Parathyroid adenoma (tissue), 2 donors: ENCODE results near the gene FUT3.

Experiments used
- H2AFZ ChIP-seq: fragments of 300-600 bp; sonication (generic); one replicate; pipeline ENCODE4 v1.7.0; 2017; ENCODE audit warnings: antibody characterized with exemption, mild to moderate bottlenecking
- H3K27ac ChIP-seq: fragments of 300-600 bp; sonication (generic); one replicate; pipeline ENCODE4 v1.7.0; 2017
- H3K27me3 ChIP-seq: fragments of 300-600 bp; sonication (generic); one replicate; pipeline ENCODE4 v1.7.0; 2017; ENCODE audit warnings: low read length; ENCODE audit not compliant: control insufficient read depth, insufficient read depth
- H3K36me3 ChIP-seq: fragments of 300-600 bp; sonication (generic); one replicate; pipeline ENCODE4 v1.7.0; 2017; ENCODE audit warnings: low read length; ENCODE audit not compliant: control insufficient read depth, insufficient read depth
- H3K4me1 ChIP-seq: fragments of 300-600 bp; sonication (generic); one replicate; pipeline ENCODE4 v1.7.0; 2017; ENCODE audit warnings: control low read depth
- H3K4me2 ChIP-seq: fragments of 300-600 bp; sonication (generic); one replicate; pipeline ENCODE4 v1.7.0; 2017; ENCODE audit warnings: low read length
- H3K4me3 ChIP-seq: fragments of 300-600 bp; sonication (generic); one replicate; pipeline ENCODE4 v1.7.0; 2017; ENCODE audit warnings: low read depth, low read length
- H3K79me2 ChIP-seq: fragments of 300-600 bp; sonication (generic); one replicate; pipeline ENCODE4 v1.7.0; 2017; ENCODE audit warnings: control low read depth
- H3K9ac ChIP-seq: fragments of 300-600 bp; sonication (generic); one replicate; pipeline ENCODE4 v1.7.0; 2017; ENCODE audit warnings: mild to moderate bottlenecking
- H3K9me3 ChIP-seq: fragments of 300-600 bp; sonication (generic); one replicate; pipeline ENCODE4 v1.7.0; 2017; ENCODE audit warnings: low read length; ENCODE audit not compliant: control insufficient read depth
- CTCF ChIP-seq: fragments of 300-600 bp; sonication (generic); IDR thresholded peaks from one replicate; pipeline ENCODE4 v1.7.0; 2017; ENCODE audit warnings: antibody characterized with exemption, mild to moderate bottlenecking
- donor health status: primary hyperparathyroidism.

The FUT3 gene

GRCh38 chr19:5851302-5851701 is at the start of gene FUT3:
Gene FUT3, minus strand, starts transcription at chr19:5851449.
- Histone ChIP-seq H3K9me3 (no peaks in the 10 kb centered on the region), H3K4me3 (no peak within 1 kb of the TSS), H3K4me2 (no peak within 1 kb of the TSS), H3K9ac (no peak within 1 kb of the TSS), H2AFZ (no peak within 1 kb of the TSS), H3K79me2 (no peaks in the 10 kb centered on the region), H3K27me3 (no peaks in the 10 kb centered on the region), H3K27ac (no peak within 1 kb of the TSS), H3K36me3 (no peaks in the 10 kb centered on the region), H3K4me1 (no peaks in the 10 kb centered on the region)
- TF ChIP-seq CTCF, result no peak

DNA sequence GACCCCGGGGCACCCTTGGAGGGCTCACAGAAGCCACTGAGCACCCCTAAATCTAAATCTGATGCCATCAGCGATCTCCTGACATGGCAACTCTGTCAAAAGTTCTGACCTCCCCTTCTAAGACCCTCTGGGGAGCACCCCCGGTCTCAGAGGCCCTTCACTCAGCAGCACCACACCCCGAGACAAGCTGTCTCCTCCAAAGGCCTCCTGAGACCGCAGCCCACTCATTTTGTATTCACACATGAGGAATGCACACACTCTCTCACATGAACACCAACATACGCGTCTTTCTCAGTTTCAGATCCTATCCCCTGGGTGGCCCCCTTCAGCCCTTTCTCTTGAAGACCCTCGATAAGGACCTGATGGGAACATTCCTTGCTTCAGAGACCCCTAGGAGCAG is 49.7 kb upstream of the FUT3 start:
- H3K9me3 ChIP-seq, result no peaks in the 10 kb centered on the region
- H3K4me1 ChIP-seq, result no peaks in the 10 kb centered on the region
- H3K27ac ChIP-seq, result no peak overlapping the region
- TF ChIP-seq CTCF, result no peak
- H3K4me3 ChIP-seq, result no peak overlapping the region
- no peak overlapping the region for H3K9ac ChIP-seq
- H3K27me3 ChIP-seq, result no peaks in the 10 kb centered on the region
- H3K36me3 ChIP-seq, result no peaks in the 10 kb centered on the region
- no peak overlapping the region for H2AFZ ChIP-seq
- H3K4me2 ChIP-seq, result no peak overlapping the region
- peaks cover 7% of the 10 kb centered on the region for H3K79me2 ChIP-seq

DNA sequence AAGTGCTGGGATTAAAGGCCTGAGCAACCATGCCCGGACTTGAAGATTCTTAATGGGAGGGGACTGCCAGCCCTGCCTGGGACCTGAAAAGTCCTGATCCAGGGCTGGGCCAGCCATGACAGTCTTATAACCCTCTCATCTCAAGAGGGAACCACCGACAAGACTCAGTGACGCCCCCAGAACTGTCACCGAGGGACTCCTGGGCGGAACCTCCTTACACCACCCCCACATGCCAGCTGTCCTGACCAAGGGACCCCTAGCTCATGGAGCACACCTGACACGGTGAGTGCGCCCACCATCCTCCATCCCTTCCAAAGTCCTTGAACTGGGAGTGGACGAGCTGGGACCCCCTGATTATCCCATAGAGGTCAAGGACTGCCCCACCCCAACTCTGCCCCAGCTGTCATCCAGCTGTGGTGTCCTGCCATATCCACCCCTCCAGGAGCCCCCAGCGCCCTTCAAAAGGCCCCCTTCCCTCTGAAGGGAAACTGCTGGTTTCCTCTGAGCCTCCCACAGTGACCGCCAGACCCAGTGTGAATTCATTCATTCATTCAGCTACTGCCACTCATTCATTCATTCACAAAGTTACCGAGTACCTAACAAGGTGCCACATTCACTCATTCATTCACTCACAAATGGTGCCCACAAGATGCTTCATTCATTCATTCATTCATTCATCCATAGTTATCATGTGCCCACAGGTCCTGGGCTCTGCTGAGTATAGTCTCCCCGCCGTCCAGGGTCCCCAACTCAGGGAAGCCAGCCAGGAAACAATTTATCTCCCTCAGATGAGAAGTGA is 48.7 kb upstream of the FUT3 start:
- Histone ChIP-seq H3K9me3 (no peaks in the 10 kb centered on the region), H3K9ac (no peak overlapping the region), H3K4me1 (no peaks in the 10 kb centered on the region), H3K79me2 (peaks cover 3% of the 10 kb centered on the region), H2AFZ (no peak overlapping the region), H3K27ac (no peak overlapping the region), H3K36me3 (no peaks in the 10 kb centered on the region), H3K4me2 (no peak overlapping the region), H3K27me3 (no peaks in the 10 kb centered on the region), H3K4me3 (no peak overlapping the region)
- TF ChIP-seq CTCF, result no peak

- Histone ChIP-seq H3K9me3 (no peaks in the 10 kb centered on the region), H3K36me3 (no peaks in the 10 kb centered on the region), H3K79me2 (no peaks in the 10 kb centered on the region), H3K9ac (no peak overlapping the region), H3K27me3 (no peaks in the 10 kb centered on the region), H3K27ac (no peak overlapping the region), H3K4me2 (no peak overlapping the region), H3K4me1 (no peaks in the 10 kb centered on the region), H3K4me3 (no peak overlapping the region), H2AFZ (no peak overlapping the region)
- TF ChIP-seq CTCF, result no peak
These were observed 46.1 kb upstream of the FUT3 start for GRCh38 chr19:5897189-5897969.
